ENCODE results near the gene CACNG8. TPM values are rescaled to one million over a fixed set of nuclear protein-coding genes. Genes with fewer than 3 reads are reported as not detected.

Gene CACNG8
- total RNA-seq, 4 donors from 2014 or later = 0.02 to 0.10 (median 0.05) TPM

GRCh38 chr19:54002495-54003315 is 40.0 kb downstream of the CACNG8 start:
- Histone ChIP-seq H3K9me3 (no peaks in the 10 kb centered on the region), H3K36me3 (peaks cover 0 to 15% of the 10 kb centered on the region in 2 donors), H3K27ac (no peak overlapping the region), H3K27me3 (no peaks in the 10 kb centered on the region), H3K4me3 (no peak overlapping the region), H3K4me1 (no peaks in the 10 kb centered on the region)
- DNase-seq (no peak), ATAC-seq (no peak)
- intact Hi-C loops (cut with DNase I; ENCODE audit: low total_unique reads) = no loop called here
- in situ Hi-C loops (cut with MboI; ENCODE audit: low sequenced_read_pairs in 4 of 4) = no loop called here
- TF ChIP-seq CTCF (IDR thresholded peaks at IDR 0.05 in 4 of 5, conservative IDR thresholded peaks at IDR 0.05 in 1 of 5) = no peak

GRCh38 chr19:54009440-54009839 is 46.7 kb downstream of the CACNG8 start:
- no peak overlapping the region for H3K27ac ChIP-seq
- intact Hi-C loops (cut with DNase I; ENCODE audit: low total_unique reads) (no loop called here), in situ Hi-C loops (cut with MboI; ENCODE audit: low sequenced_read_pairs in 4 of 4) (no loop called here)
- no peaks in the 10 kb centered on the region for H3K9me3 ChIP-seq
- no peaks in the 10 kb centered on the region for H3K36me3 ChIP-seq
- no peak for ATAC-seq
- H3K4me1 ChIP-seq = peaks cover 4 to 9% of the 10 kb centered on the region in 2 donors
- DNase-seq = no peak
- TF ChIP-seq POLR2A (IDR thresholded peaks at IDR 0.05) (no peak), CTCF (IDR thresholded peaks at IDR 0.05 in 4 of 5, conservative IDR thresholded peaks at IDR 0.05 in 1 of 5) (no peak)
- H3K27me3 ChIP-seq = no peaks in the 10 kb centered on the region
- H3K4me3 ChIP-seq = no peak overlapping the region

- H3K9me3 ChIP-seq = no peaks in the 10 kb centered on the region
- no peak overlapping the region for H3K27ac ChIP-seq
- intact Hi-C loops (cut with DNase I; ENCODE audit: low total_unique reads) = no loop called here
- peaks cover 4 to 9% of the 10 kb centered on the region in 2 donors for H3K4me1 ChIP-seq
- H3K4me3 ChIP-seq = no peak overlapping the region
- no peaks in the 10 kb centered on the region for H3K36me3 ChIP-seq
- no peak for TF ChIP-seq POLR2A (IDR thresholded peaks at IDR 0.05)
- no peak for TF ChIP-seq CTCF (IDR thresholded peaks at IDR 0.05 in 4 of 5, conservative IDR thresholded peaks at IDR 0.05 in 1 of 5)
- H3K27me3 ChIP-seq = no peaks in the 10 kb centered on the region
- in situ Hi-C loops (cut with MboI; ENCODE audit: low sequenced_read_pairs in 4 of 4) = no loop called here
- DNase-seq (no peak), ATAC-seq (no peak)
These were observed 47.7 kb downstream of the CACNG8 start for GRCh38 chr19:54010474-54010873.

GRCh38 chr19:54011507-54012211 is 48.9 kb downstream of the CACNG8 start:
- Histone ChIP-seq H3K36me3 (no peaks in the 10 kb centered on the region), H3K27ac (no peak overlapping the region), H3K4me3 (no peak overlapping the region), H3K27me3 (peaks cover 0 to 6% (median 0%) of the 10 kb centered on the region in 3 donors), H3K4me1 (peaks cover 4 to 9% of the 10 kb centered on the region in 2 donors), H3K9me3 (no peaks in the 10 kb centered on the region)
- intact Hi-C loops (cut with DNase I; ENCODE audit: low total_unique reads) = no loop called here
- in situ Hi-C loops (cut with MboI; ENCODE audit: low sequenced_read_pairs in 4 of 4) = no loop called here
- ATAC-seq = no peak
- no peak for TF ChIP-seq POLR2A (IDR thresholded peaks at IDR 0.05)
- TF ChIP-seq CTCF (IDR thresholded peaks at IDR 0.05 in 4 of 5, conservative IDR thresholded peaks at IDR 0.05 in 1 of 5) = no peak
- DNase-seq = no peak

Data from gastrocnemius medialis (tissue), 4 donors.